Measurements from ENCODE around the gene PCED1A.

DNA sequence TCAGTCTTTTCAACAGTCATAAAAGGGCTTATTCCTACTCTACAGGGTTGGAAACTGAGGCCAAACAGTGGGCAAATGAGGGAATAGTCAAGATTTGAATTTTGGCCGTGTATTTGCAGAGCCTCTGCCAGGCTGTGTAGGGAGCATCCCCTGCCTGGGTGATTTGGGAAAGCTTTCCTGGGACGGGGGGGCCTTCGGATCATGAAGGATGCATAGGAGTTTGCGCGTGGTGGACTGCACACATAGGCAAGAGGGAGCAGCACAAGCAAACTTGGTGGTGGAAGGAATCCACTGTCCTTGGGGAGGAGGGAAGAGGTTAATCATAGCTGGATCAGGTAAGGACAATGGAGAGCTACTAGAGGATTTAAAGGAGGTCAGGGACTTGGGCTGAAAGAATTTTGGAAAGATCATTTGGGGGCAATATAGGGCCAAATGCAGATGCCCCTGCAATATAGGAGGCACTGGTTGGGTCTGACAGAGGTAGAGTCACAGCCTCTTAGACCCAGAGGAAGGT, 35.3 kb upstream of the PCED1A start:
- TF ChIP-seq CTCF (IDR thresholded peaks at IDR 0.05) (no peak), POLR2AphosphoS5 (IDR thresholded peaks at IDR 0.05) (no peak), POLR2A (IDR thresholded peaks at IDR 0.05) (no peak)

Measured in gastroesophageal sphincter (tissue), 3 donors.